ENCODE measurements around the gene SH3GL2.

The SH3GL2 gene

DNA sequence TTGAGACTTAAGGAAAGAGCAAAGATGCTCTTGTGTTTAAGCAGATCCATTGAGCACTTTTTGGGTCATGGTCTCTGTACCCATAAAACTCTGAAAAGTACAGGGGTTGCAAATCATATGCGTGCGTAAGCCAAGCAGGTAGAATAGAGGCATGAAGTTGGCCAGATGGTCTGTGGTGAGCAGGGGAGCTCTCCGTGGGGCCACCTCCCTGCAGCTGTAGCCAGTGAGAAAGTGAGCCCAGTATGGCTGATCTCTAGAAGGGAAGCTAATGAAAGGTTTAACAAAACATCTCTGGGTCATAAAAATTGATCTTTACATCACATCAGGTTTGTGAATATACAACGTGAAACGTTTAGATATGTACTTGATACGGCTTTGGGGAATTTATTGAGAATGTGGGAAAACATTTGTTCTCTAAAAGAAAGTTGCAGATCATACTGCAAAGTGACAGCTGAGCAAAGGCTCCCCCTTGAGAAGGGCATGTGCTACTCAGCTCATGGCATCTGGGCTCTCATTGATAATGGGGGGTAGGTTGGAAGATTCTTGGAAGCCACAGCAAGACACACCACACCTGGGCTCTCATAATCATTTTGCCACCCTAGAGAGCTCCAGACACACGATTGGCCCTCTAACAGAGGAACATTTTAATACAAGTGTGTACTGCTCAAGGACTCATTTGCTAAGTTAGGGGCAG lies 30.6 kb downstream of the SH3GL2 start:
- Histone ChIP-seq H4K20me1 (ENCODE audit: insufficient read depth, low read length, poor library complexity, severe bottlenecking) (no peaks in the 10 kb centered on the region), H3K9ac (ENCODE audit: low read depth, low read length, poor library complexity, severe bottlenecking) (no peak overlapping the region), H3K9me2 (replicated peaks; ENCODE audit: low read depth, low read length) (no peaks in the 10 kb centered on the region), H3K4me2 (ENCODE audit: low read depth, low read length, poor library complexity, severe bottlenecking) (no peak overlapping the region), H3K36me3 (ENCODE audit: insufficient read depth, low read length) (no peaks in the 10 kb centered on the region), H3K27me3 (ENCODE audit: insufficient read depth, low read length, poor library complexity, severe bottlenecking) (no peaks in the 10 kb centered on the region), H3F3A (ENCODE audit: low read depth) (no peaks in the 10 kb centered on the region), H3K9me3 (ENCODE audit: insufficient read depth, low read depth, low read length) (no peaks in the 10 kb centered on the region), H3K4me1 (ENCODE audit: insufficient read depth, low read length, poor library complexity, severe bottlenecking) (no peaks in the 10 kb centered on the region), H3K4me3 (ENCODE audit: low read length, poor library complexity, severe bottlenecking) (no peak overlapping the region), H2AFZ (ENCODE audit: low read length) (no peak overlapping the region), H3K79me2 (ENCODE audit: insufficient read depth, low read length) (no peaks in the 10 kb centered on the region)
- TF ChIP-seq, protein P1, sequence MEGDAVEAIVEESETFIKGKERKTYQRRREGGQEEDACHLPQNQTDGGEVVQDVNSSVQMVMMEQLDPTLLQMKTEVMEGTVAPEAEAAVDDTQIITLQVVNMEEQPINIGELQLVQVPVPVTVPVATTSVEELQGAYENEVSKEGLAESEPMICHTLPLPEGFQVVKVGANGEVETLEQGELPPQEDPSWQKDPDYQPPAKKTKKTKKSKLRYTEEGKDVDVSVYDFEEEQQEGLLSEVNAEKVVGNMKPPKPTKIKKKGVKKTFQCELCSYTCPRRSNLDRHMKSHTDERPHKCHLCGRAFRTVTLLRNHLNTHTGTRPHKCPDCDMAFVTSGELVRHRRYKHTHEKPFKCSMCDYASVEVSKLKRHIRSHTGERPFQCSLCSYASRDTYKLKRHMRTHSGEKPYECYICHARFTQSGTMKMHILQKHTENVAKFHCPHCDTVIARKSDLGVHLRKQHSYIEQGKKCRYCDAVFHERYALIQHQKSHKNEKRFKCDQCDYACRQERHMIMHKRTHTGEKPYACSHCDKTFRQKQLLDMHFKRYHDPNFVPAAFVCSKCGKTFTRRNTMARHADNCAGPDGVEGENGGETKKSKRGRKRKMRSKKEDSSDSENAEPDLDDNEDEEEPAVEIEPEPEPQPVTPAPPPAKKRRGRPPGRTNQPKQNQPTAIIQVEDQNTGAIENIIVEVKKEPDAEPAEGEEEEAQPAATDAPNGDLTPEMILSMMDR (conservative IDR thresholded peaks at IDR 0.05; ENCODE audit: low read length) = no peak
- TF ChIP-seq EZH2phosphoT487 (IDR thresholded peaks at IDR 0.05; ENCODE audit: borderline replicate concordance) = no peak

DNA sequence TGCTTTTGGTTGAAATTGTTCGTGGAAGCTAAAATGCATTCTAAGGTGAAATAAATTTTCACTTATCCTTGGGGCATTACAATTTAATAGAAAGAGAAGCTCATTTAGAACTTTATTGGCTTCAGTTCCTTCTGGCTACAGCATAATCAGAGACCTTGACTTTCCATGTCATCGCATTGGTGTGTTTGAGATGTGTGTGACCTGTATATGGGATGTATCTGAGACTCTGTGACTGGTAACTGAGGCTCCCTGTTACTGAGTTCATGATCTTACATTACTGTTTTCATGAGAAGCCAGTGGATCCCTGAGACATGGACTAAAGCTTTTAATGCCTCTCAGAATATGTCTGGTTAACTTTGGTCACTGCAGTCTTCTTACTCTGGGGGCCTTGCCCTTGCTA lies 32.5 kb downstream of the SH3GL2 start:
- TF ChIP-seq, protein P1 (conservative IDR thresholded peaks at IDR 0.05; ENCODE audit: low read length) = no peak
- TF ChIP-seq EZH2phosphoT487 (IDR thresholded peaks at IDR 0.05; ENCODE audit: borderline replicate concordance) = no peak
- no peak overlapping the region for H3K4me3 ChIP-seq (ENCODE audit: low read length, poor library complexity, severe bottlenecking)
- no peaks in the 10 kb centered on the region for H3K9me3 ChIP-seq (ENCODE audit: insufficient read depth, low read depth, low read length)
- H4K20me1 ChIP-seq (ENCODE audit: insufficient read depth, low read length, poor library complexity, severe bottlenecking) = no peaks in the 10 kb centered on the region
- no peaks in the 10 kb centered on the region for H3K9me2 ChIP-seq (replicated peaks; ENCODE audit: low read depth, low read length)
- H3K36me3 ChIP-seq (ENCODE audit: insufficient read depth, low read length) = no peaks in the 10 kb centered on the region
- no peak overlapping the region for H3K9ac ChIP-seq (ENCODE audit: low read depth, low read length, poor library complexity, severe bottlenecking)
- no peaks in the 10 kb centered on the region for H3F3A ChIP-seq (ENCODE audit: low read depth)
- H3K79me2 ChIP-seq (ENCODE audit: insufficient read depth, low read length) = no peaks in the 10 kb centered on the region
- no peaks in the 10 kb centered on the region for H3K4me1 ChIP-seq (ENCODE audit: insufficient read depth, low read length, poor library complexity, severe bottlenecking)
- no peak overlapping the region for H3K4me2 ChIP-seq (ENCODE audit: low read depth, low read length, poor library complexity, severe bottlenecking)
- no peaks in the 10 kb centered on the region for H3K27me3 ChIP-seq (ENCODE audit: insufficient read depth, low read length, poor library complexity, severe bottlenecking)
- H2AFZ ChIP-seq (ENCODE audit: low read length) = no peak overlapping the region

DNA sequence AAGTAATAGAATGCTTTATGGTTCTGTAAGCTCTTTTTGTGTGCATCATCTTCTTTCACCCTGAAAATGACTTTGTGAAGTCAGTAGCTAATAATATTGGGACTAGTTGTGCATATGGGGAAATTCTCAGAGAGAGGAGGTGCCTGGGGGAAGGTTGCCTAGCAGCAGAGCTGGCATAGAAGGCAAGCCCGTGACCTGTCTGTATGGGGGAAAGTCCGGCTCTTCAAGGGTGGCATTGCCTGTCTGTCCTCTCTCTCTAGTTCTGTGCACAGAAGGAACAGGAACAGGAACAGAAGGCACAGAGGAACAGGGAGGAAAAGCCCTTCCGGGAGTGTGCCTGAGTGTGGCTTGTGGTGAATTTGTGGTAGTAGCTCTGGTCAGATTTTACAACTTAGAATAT lies 33.1 kb downstream of the SH3GL2 start:
- Histone ChIP-seq H3K4me3 (ENCODE audit: low read length, poor library complexity, severe bottlenecking) (no peak overlapping the region), H2AFZ (ENCODE audit: low read length) (no peak overlapping the region), H3K4me1 (ENCODE audit: insufficient read depth, low read length, poor library complexity, severe bottlenecking) (no peaks in the 10 kb centered on the region), H3K79me2 (ENCODE audit: insufficient read depth, low read length) (no peaks in the 10 kb centered on the region), H3K36me3 (ENCODE audit: insufficient read depth, low read length) (no peaks in the 10 kb centered on the region), H3K4me2 (ENCODE audit: low read depth, low read length, poor library complexity, severe bottlenecking) (no peak overlapping the region), H4K20me1 (ENCODE audit: insufficient read depth, low read length, poor library complexity, severe bottlenecking) (no peaks in the 10 kb centered on the region), H3K9ac (ENCODE audit: low read depth, low read length, poor library complexity, severe bottlenecking) (no peak overlapping the region), H3K27me3 (ENCODE audit: insufficient read depth, low read length, poor library complexity, severe bottlenecking) (no peaks in the 10 kb centered on the region), H3K9me3 (ENCODE audit: insufficient read depth, low read depth, low read length) (no peaks in the 10 kb centered on the region), H3F3A (ENCODE audit: low read depth) (no peaks in the 10 kb centered on the region), H3K9me2 (replicated peaks; ENCODE audit: low read depth, low read length) (0 out of 2 replicates have a peak, but pooled peaks cover 1% of the 10 kb centered on the region)
- TF ChIP-seq EZH2phosphoT487 (IDR thresholded peaks at IDR 0.05; ENCODE audit: borderline replicate concordance) = no peak
- TF ChIP-seq, protein P1 (conservative IDR thresholded peaks at IDR 0.05; ENCODE audit: low read length) = no peak
